NCI-H2171 treated with DMSO at 0.1 percent for 48 hours (cell line): ENCODE results near the gene ADD1.

Experiments
- DNase-seq: peaks from one replicate; lab custom pipeline; 2025; lab: John Stamatoyannopoulos, UW

The ADD1 gene

DNA sequence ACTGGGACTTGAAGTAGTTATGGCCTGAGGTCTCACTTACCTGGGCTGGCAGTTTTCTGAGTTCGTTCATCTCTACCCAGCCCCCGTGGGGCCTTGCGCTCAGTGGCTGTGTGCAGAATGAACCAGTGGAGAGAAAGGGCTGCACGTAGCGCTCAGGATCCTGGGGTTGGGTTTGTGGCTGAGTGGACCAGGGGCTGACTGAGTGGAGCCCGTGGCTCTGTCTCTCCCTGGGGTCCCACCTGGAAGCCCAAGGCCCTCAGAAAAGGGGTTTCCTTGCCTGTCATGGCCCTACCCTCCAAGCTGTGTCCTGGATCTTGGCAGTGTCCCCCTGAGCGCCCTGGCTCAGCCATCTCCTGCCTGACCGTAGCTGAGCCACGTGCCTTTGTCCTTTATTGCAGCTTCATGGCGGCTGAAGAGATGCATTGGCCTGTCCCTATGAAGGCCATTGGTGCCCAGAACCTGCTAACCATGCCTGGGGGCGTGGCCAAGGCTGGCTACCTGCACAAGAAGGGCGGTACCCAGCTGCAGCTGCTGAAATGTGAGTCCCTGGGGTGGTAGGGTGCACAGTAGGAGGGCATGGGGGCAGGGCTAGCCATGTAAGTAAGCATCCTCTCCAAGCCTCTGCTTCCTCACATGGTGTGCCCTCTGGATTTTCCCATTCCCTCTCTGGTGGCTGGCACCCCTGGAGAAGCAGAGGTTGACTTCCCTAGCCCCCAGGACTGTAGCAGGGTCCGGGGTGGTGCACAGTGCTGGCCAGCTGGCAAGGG, 23.2 kb upstream of the ADD1 start:
- no peak for DNase-seq

DNA sequence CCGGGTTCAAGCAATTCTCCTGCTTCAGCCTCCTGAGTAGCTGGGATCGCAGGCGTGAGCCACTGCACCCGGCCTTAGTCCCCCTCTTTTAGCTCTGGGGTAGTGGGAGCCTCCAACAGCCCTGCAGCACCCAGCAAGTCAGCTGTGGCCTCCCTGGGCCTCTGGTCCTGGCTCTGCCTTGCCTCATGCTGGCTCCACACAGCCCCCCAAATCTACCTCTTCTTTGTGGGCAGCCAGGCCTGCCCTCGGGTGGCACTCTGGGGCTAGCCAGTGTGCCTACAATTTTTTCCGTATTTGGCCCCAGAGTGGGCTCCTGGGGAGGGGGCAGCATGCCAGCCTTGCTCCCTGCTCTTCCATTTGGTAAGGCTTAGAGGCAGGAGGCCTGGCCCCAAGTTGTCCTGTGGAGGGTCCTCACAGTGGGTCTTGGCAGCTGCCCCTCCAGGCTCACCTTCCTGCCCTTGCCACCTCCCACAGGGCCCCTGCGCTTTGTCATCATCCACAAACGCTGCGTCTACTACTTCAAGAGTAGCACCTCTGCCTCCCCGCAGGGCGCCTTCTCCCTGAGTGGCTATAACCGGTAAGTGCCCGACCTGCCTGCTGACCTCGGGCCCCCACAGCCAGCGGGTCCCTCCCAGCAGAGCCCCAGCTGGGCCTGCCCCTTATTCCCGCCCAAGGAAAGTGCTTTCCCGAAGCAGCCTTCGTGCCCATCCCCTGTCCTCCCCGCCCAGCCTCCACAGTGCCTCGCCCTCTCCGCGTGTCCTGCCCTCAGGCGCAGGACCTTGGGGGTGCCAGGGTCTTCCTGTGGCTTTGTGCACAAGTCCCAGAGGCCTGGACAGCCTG, 21.0 kb upstream of the ADD1 start:
- no peak for DNase-seq

DNA sequence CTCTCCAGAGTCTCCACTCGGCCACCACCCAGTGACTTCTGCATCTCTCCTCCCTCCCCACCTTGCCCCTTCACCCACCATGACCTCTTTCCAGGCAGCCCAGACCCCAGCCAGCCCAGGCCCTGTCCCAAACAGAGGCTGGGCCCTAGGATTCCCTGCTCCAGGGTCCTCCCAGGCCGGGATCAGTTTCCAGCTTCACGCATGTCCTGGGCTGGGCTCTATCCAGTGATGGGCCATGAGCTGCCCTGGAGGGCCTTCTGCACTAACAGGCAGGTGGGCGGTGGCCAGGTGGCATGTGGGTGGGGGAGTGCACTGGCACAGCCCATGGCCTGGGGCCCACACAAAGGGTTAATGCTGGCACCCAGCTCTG, 20.4 kb upstream of the ADD1 start:
- DNase-seq, result no peak

DNA sequence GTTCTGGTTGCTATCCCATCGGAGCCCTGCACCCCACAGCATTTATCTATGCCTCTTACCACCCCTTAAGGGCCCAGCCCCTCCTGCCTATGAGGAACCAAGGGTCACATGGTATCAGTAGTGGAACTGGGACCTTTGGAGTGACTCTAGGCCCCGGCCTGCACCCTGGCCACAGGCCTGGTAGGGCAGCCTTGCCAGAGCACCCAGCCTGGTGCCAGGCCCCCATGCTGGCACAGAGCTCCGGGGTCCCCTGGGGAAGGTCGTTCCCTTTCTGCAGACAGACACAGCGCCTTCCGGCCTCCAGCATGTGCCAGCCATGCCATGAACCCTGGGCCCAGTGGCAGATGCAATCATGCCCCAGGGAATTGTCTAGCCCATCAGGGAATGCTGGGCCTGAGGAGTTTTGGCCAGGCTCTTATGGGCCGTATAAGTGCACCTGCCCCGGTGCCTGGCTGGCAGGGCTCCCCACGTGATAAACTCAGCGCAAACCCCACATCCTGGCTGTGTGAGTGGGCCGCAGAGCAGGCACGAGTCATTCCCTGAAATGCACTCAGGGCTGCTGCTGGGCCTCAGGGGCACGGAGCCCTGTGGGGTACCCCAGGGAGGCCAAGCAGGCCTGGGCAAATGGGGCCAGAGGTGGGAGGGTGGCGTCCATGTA, 19.8 kb upstream of the ADD1 start:
- DNase-seq, result no peak

DNA sequence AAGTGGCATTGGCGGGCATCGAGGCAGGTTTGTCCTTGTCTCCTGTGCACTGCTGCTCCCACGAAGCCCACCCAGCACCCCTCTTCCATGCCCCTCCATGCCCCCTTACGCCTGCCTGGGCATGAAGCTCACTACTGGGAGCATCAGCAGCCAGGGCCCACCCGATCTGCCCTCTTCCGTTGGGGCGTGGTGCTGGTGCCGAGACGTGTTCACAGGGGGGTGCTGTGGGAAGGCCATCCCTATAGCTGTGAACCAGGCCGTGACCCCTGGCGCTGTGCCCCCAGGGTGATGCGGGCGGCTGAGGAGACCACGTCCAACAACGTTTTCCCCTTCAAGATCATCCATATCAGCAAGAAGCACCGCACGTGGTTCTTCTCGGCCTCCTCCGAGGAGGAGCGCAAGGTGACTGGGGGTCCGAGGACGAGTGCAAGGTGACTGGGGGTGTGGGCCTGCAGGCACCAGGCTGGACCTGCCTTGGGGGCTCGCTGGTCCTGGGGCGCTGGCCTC, 19.3 kb upstream of the ADD1 start:
- DNase-seq, result no peak

DNA sequence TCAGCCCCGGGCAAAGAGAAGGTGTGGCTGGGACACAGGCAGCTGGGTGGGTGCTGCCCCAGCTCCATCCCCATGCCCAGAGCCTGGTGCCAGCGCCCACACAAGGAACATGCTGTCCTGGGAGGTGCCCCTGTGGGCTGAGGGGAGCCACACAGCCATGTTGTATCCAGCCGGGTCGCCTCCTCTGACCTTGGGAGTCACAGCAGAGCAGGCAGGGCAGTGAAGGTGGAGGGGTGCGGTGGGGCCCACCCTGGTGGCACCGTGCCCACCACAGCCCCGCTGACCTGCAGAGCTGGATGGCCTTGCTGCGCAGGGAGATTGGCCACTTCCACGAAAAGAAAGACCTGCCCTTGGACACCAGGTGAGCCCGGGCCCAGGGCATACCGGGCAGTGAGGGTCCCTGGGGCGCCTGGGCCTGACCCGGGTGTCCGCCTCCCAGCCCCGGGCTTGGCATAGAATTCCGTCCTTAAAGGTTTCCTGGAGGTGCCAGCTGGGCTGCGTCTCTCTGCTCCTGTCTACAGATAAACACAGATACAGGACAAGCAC, 18.7 kb upstream of the ADD1 start:
- no peak for DNase-seq

DNA sequence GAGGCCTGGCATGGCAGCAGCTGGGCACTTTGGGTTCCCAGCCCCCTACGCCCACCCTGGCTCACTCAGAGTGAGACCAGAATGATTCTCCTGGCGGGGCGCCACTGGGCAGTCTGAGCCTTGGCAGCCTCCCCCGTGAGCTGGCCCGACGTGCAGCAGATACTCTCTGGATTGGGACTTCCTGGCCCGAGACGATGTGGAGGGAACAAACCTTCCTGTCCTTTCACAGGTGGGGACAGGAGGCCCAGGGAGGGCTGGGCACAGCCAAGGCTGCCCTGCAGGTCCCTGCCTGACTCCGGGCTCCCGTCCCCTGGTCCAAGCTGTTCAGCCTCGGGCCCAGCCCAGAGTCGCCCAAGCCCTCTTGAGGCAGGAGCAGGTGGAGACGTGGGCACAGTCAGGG, 17.9 kb upstream of the ADD1 start:
- DNase-seq, result no peak

DNA sequence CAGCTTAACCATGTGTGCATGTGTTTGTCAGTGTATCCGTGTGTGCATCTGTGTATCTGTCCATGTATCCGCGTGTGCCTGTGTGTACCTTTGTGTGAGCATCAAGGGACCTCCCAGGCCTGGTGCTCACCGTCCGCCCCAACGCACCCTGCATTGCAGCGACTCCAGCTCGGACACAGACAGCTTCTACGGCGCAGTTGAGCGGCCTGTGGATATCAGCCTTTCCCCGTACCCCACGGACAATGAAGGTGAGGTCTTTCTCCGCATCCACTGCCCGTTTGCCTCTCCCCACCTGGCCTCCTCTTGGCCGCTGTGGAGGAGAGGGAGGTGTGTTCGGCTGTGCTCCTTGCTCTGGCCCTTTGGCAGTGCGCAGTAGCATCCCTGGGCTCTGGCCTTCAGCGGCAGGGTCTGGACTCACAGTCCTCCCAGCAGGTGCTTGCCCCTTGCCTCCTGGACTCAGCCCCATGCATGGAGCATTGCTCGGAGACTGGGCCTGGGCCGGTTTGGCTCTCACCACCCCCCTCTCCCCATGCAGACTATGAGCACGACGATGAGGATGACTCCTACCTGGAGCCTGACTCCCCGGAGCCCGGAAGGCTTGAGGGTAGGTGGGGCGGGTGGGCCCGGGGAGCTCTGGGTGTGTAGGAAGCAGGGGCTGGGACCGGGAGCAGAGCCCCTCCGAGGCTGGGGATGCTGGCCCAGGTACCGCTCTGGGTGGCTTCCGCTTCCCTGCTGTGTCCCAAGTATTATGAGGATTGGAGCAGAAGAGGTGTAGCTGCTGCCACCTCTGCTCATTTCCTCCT, 16.4 kb upstream of the ADD1 start:
- no peak for DNase-seq

DNA sequence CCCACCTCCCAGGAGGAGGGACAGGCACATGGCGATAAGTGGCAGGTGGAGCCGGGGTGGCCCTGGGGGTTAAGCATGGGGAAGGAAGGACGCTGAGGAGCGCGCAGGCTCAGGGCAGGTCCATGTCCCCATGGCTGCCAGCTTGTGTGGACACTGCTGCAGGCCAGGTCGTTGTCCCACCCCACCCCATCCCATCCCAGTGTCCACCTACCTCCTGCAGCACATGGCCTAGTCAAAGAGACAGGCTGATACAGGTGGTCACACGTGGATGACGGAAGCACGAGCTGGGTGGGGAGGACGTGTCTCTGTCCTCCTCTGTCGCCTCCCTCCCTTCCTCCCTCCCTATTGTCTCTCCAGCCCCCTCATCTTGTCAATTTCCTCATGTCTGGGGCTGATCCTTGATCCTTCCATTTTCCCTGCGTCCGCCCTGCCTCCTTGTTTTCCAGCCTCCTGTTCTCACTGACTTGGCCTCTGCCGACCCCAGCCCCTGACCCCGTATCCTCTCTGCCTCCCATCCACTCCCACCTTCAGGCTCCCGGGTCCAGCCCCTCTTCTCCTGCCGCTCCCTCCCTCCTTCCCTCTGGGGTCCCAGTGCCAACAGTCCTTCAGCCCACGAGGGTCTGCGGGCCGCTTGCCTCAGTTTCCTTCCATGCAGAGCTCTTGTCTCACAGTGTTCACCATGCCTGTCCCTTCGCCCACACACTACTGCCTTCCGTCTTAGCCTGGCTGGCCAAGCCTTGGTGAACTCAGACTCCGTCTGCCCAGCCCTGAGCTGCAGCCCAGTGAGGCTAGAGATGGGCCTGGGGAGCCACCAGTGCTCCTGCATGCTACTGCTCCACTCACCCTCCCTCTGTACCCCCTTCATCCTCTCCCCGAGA, 15.5 kb upstream of the ADD1 start:
- no peak for DNase-seq

DNA sequence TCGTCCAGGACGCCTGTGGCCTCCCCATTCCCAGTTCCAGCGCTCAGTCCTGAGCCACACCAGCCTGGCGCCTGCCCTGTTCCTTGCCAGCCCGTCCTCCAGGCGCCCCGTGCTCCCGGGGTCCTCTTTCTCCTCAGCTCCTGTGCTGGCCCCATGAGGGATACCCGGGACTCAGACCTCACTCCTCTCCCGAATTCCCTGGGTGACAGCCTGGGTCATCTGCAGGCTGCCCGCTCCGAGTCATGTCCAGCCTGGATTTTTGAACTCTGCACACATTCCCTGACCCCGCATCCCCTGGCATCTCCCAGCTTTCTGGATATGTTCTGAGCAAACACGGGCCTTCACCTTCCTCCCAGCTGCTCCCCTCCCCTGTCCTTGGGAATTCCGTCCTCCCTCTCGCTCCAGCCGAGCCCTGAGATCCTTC, 14.9 kb upstream of the ADD1 start:
- no peak for DNase-seq

DNA sequence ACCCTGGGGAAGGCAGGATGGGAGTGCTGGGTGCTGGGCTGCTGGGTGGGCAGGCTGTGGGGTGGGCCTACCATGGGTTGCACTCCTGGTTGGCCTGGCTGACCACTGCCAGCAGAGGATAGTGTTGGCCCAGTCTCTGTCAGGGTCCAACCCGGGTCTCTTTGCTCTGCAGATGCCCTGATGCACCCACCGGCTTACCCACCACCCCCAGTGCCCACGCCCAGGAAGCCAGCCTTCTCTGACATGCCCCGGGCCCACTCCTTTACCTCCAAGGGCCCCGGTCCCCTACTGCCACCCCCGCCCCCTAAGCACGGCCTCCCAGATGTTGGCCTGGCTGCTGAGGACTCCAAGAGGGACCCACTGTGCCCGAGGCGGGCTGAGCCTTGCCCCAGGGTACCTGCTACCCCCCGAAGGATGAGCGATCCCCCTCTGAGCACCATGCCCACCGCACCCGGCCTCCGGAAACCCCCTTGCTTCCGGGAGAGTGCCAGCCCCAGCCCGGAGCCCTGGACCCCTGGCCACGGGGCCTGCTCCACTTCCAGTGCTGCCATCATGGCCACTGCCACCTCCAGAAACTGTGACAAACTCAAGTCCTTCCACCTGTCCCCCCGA, 14.2 kb upstream of the ADD1 start:
- no peak for DNase-seq

DNA sequence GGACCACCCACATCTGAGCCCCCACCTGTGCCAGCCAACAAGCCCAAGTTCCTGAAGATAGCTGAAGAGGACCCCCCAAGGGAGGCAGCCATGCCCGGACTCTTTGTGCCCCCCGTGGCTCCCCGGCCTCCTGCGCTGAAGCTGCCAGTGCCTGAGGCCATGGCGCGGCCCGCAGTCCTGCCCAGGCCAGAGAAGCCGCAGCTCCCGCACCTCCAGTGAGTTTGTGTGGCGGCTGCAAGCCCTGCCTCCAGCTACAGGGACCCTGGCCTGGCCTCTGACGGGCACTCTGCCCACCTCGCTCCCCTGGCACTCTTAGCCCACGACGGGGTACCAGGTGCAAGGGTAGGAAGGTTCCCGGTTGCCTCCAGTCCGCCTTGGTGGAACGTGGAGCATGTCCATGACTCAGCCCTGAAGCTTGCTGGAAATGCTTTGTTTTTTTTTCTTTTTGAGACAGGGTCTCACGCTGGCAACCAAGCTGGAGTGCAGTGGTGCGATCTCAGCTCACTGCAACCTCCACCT, 13.7 kb upstream of the ADD1 start:
- DNase-seq, result no peak

DNA sequence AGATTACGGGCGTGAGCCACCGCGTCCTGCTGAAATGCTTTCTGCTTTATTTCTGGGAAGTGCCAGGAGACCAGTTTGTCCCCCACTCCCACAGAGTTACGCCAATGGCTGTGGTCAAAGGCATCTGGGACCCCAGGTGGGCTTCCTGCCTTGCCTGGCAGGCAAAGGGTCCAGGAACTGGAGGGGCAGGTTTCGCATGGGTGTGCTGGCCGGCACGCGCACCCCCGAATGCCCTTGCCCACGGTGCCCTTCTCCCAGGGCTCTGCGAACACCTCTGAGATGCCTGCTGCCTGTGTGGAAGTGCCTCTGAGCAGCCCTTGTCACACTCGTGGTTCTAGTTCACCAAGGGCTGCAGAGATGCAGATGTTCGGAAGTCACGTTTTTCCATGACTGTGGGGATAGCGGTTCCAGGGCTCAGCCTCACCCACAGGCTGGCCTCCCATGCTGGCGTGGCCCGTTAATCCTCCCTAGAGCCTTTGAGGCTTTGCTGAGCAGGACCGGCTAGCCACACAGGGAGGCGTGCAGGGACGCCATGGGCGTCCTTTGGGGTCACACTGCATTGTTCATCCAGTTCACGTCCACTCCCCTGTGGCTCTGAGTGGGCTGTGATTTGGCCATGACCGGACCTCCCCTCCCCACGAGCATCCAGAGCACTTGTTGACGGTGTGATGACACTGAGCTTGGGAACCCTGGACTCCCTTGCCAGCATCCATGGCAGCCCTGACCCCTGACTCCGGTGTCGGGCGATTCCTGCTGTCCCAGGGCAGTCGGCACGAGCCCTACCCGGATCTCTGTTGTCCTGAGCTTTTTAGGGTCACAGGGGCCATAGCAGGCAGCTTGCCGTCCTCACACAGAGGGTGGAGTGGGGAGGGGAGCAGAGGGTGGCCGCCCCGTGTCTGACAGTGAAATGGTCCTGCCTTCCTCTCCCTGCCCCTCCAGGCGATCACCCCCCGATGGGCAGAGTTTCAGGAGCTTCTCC, 12.7 kb upstream of the ADD1 start:
- DNase-seq, result no peak

DNA sequence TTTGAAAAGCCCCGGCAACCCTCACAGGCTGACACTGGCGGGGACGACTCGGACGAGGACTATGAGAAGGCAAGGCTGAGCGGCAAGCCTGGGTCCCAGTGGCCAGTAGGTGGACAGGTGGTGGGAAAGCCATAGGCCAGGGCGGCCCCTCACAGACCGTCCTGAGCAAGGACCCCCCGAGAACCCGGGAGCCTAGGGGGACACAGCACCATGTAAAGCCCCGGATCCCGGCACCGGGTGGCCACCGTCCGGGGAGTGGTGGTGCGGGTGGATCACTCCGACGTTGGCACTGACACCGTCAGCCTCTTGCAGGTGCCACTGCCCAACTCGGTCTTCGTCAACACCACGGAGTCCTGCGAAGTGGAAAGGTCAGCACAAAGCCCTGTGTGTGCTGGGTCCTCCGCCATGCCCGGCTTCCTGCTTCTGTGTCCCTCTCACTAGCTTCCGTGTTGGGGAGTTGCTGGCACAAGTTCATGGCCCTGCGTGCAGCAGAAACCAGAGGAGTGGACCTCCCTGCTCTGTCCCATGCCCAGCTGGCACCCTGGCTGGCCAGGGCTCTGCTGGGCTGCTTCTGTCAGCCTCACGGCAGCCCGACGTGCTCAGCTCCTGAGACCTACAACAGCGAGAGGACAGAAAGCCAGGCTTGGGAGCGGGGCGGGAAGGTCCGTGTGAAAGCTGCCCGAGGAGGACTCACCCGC, 11.9 kb upstream of the ADD1 start:
- DNase-seq, result no peak

DNA sequence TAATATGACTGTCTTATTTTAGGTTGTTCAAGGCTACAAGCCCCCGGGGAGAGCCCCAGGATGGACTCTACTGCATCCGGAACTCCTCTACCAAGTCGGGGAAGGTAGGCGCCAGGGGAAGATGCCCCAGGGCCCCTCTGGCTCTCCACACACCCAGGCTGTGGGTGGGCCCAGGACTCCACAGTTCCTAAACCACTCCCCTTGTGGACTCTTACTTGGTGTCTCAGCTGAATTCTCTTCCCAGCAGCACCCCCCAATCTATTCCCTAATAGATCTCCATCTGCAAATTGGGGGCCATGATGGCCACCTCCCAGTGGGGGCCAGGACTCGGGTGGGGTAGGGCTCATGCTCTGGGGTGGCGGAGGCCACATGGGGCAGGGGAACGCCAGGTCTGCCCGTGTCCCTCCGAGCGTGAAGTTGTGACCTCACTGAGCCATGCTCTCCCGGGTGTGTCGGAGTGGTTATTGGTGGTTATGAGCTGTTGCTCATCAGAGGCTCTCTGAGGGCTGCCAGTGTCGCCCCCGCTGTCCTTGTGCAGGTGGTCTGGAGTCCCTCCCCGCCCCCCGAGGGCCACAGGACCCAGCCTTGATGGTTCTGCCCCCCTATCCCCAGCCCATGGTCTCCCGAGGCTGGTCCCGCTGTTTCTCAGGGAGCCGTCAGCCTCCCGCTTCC, 11.2 kb upstream of the ADD1 start:
- no peak for DNase-seq

DNA sequence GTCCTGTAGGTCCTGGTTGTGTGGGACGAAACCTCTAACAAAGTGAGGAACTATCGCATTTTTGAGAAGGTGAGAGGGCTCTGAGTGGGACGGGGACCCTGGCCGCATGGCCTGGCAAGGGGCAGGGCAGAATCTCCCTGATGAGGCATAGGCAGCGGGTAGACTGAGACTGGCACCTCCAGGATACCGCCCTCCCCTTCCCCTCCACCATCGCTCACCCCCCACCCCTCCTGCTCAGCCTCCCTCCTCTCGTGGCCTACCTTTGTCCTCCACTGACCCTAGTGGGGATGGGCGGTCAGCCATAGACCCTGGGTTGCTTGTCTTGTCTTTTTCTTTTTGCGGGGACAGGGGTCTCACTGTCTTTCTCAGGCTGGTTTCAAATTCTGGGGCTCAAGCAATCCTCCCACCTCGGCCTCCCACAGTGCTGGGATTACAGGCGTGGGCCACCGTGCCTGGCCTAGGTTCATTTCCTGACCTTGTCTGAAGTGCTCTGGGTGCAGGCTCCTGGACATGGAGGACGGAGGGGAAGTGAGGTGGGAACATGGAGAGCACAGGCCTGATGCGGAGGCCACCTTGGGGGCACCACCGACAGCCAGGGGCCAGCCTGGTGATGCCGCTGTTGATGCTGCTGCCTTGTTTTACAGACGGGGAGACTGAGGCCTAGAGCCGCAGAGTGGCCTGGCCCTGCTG, 10.5 kb upstream of the ADD1 start:
- no peak for DNase-seq

DNA sequence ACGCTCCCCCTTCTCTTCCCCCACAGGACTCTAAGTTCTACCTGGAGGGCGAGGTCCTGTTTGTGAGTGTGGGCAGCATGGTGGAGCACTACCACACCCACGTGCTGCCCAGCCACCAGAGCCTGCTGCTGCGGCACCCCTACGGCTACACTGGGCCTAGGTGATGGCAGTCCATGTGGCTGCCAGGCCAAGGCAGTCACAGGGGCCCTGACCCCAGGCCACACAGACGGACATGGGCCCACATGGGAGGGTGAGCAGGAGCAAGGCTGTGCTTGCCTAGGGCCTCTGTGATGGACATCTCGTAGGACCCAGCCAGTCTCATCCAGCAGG, 10.0 kb upstream of the ADD1 start:
- DNase-seq, result no peak
